GM21367 (cell line): ENCODE results near the gene FAM107B.
"Not testable (repeated sequence)": the region's sequence is repeated elsewhere in the genome, so short reads cannot be mapped to it uniquely, and the experiment has no call there.

Source experiments
- ATAC-seq: cut with Tn5 transposase; IDR thresholded peaks from one replicate; pipeline ENCODE4 v1.9.1; 2021; ENCODE audit not compliant: unreplicated experiment

Gene FAM107B

DNA sequence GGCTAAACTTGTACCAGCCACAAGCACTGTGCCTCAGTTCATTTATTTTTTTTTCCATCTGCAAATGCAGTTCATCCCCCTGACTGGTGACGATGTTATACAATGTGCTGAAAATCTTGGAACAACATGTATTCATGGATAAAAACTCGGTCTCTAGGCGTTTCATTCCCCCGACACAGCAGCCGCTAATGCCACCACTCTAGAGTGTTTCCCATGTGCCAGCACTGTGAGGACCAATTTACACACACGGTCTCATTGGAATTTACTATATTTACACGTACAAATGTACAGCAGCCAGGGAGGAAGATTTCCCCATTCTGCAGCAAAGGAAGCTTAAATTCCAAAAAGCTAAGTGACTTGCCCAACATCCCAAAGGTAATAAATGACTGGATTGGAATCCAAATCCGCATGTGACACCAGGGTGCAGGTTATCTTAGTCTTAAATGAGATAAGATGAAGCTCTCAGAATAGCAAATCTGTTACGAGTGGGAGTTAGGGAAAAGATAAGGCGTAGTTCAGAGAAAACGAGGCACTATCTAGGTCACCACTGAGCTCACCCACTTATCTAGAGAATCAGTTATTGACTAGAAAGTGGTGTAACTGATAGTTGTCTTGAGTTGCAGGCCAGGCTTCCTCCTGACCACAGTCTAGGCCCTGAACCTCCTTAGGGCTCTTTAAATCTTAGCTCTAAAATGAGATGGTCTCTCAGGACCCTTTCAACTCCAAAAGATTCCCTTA, 36.7 kb downstream of the FAM107B start:
- no peak for ATAC-seq

DNA sequence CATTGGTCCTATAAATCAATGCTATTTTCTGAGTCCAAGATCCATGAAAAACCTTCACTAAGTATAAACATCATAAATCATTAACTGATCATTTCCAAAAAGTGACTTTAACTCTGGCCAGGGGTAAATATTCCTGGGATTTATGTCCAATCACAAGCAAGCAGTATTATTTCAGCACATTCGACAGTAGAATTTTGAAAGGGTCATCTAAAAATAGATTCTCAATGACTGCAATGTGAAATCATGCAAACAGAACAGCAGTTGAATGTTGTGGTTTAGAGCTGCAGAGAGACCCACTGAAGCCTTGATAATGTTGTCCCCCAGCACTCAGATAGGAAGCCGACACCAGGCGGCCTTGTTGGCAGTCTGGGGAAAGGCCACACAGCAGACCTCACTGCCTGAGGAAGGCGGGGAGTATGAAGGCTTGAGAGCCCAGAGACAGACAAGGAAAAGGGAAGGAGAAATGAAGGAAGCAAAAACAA, 38.1 kb downstream of the FAM107B start:
- no peak for ATAC-seq

DNA sequence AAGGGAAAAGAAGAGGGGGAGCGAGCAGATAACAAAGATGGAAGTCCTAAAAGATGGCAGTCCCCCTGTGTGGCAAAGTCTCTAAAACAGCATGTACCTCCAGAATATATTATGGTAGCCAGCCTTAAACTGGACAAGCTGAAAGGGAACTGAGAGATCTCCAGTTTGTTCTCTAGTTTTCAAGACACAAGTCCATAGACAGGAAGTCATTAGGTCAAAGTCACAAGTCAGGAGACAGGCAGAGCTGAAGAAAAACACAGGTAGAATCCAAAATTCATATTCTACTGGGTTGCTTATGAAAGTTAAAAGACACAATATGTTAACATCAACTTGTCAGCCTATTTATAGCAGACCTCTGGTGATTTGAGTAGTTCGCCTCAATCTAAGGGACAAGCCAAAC, 38.7 kb downstream of the FAM107B start:
- no peak for ATAC-seq

DNA sequence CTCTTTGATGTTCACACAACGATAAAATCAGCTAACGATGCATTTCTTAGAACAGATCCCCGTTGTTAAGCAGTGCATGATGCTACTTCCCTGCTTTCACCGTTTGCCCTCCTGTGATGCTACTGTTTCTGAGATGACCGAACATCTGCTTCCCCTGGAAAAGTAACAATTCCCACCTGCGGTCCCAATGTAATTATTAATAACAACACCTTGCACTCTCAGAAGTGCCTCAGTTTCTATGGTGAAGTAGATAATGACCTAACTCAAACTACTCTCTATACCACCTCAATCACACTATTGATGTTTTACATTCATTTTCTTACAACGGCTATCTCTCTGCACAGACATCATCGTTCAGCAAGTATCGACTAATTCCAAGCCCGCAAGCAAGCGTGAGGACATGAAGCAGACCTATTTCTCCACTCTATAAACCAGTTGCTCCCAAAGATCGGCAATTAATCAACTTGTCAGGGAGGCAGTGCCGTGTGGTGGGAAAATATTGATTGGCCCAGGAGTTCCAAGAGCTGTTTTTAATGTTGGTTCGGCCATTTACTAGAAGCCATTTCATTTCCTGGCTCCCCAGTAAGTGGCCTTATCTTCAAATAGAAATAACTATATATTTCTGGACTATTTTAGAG, 42.7 kb downstream of the FAM107B start:
- no peak for ATAC-seq

DNA sequence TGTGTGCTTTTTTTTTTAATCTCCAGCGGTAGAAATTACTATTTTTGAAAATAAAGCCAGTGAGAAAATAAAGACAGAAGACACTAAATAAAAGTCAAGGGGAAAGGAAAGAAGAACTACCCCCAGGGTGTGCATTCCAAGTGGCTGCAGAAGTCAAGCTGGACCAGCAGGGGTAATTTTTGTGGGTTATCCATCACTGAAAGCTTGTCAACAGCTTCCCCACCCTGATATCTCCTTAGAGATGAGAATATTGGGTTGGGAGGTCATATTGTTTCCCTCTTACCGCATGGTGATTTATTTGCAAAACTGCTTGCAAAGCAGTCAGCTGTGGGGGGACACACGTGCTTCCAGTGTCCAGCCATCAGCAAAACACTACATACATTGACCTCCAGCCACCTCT, 46.4 kb downstream of the FAM107B start:
- no peak for ATAC-seq

DNA sequence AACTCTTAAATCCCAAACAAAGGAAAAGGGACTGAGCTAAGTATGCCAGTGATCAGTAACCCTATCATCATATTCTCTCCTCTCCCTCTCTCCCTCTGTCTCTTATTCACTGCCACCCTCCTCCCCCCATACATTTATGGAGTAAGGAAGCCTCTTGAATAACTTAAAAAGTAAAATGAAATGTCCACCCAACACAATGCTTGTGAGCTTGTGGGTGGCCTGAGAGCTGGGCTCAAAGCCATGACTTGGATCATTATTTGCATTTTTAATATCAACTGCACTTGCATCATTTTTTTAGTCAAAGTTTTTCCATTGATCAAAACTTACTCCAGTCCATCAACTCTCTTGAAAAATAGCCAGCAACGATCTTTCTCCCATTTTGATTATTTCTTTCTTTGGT, 46.8 kb downstream of the FAM107B start:
- ATAC-seq: no peak

- no peak for ATAC-seq
Measured at GRCh38 chr10:14727465-14727864, 47.2 kb downstream of the FAM107B start.

- no peak for ATAC-seq
Measured at GRCh38 chr10:14724931-14725330, 49.8 kb downstream of the FAM107B start.

GRCh38 chr10:14723052-14723689, 51.5 kb downstream of the FAM107B start:
- no peak for ATAC-seq

DNA sequence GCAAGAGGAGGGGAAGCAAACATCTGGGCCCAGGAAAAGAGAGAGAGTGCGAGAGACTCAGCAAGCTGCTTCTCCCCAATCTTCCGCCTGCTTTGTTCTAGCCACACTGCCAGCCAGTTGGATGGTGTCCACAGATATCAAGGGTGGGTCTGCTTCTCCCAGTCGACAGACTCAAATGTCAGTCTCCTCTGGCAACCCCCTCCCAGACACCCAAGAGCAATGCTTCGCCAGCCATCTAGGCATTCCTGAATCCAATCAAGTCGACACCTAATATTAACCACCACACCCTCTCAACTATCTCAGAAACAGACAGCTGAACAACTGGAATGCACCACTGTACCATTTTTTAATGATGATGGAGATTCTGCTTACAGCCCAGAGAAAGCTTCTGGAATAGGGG, 57.1 kb downstream of the FAM107B start:
- no peak for ATAC-seq

DNA sequence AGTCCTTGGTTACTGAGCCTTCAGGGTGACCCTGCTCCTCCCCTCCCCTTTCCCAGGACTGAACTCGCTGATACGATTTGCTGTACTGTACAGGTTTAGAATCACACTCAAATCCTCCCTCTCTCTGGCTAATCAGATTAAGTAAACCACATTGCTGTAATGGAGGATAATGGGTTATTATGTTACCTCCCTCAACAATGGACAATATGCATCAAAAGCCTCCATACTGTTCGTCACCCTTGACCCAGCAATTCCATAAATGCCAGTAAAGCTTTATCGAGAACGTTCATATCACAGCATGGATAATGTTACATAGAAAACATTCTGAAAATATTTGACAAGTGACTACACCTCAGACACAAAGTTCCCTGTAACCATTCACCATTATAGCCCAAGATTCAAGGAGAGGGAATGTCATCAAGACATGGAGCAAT, 61.7 kb downstream of the FAM107B start:
- ATAC-seq: no peak

GRCh38 chr10:14709344-14709743, 65.4 kb downstream of the FAM107B start:
- ATAC-seq: not testable (repeated sequence)

- ATAC-seq: no peak
Measured at GRCh38 chr10:14707481-14707880, 67.2 kb downstream of the FAM107B start.

DNA sequence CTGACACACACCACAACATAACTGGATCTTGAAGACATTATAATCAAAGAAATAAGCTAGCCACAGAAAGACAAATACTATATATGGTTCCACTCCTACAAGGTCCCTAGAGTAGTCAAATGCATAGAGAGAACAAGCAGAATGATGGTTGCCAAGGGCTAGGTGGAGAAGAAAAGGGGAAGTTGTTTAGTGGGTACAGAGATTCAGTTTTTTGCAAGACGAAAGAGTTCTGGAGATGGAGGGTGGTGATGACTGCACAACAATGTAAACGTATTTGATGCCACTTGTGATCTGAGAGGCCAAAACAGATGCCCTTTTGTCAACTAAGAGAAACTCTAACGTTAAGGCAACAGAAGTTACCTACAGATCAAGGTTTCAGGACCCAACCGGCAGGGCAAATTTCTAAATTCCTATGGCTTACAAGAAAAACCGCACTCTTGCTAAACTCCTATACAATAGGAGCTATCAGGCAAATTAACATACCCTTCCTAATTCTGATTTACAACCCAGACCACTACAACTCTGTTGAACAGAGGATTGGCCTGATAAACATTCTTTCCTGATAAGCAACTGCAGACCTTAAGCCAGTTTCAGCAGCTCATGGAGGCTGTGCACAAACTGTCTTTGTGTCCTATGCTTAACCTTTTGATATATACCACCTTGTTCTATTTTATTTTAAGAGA, 69.0 kb downstream of the FAM107B start:
- ATAC-seq: no peak

DNA sequence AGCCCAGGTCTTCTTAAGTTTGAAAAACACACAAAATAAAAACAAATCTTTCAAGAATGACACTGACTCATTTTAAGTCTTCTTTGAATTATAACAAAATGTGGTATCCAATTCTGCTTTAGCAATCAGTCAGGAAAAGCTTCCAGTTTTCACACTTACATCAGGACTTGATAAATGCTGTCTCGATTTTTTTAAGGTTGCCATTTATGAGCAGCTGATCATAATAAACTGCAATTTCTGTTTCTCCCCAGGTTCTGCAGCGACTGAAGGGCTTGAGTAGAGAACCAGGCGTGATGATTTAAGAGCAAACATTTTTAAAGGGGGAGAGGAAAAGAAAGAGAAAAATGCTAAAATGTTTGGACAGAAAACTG, 71.1 kb downstream of the FAM107B start:
- ATAC-seq: no peak

GRCh38 chr10:14701466-14701865, 73.2 kb downstream of the FAM107B start:
- ATAC-seq: no peak

DNA sequence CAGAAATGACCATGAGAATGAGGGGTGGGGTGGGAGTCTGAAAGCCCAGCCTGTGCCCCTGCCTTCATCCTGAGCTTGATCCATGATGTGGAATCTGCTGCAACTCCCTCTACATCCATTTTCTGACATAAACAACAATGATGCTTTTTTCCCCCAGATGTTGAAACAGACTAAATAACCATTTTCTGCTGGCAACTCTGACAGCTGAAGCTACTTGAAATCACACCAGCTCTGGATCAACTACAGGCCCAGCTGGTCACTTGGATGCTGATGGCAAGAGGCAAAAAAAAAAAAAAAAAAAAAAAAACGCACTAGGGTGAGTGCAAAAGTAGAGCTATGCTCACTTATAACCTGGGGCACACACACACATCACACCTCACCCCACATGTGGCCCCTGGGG, 74.2 kb downstream of the FAM107B start:
- ATAC-seq: no peak

DNA sequence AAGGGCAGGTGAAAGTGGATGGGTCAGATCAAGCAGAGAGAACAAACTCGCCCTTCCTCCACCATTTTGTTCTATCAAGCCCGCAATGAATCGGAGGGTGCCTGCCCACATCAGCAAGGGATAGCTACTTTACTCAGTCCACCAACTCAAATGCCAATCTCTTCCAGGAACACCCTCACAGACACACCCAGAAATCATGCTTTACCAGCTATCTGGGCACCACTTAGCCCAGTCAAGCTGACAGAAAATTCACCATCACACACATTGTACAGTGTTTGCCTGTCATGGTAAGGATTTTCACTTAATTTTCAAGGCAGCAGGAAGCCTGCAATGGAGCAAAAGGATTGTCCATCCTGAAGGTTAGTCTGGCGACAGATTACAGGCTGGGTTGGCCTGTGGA, 75.2 kb downstream of the FAM107B start:
- ATAC-seq: no peak

DNA sequence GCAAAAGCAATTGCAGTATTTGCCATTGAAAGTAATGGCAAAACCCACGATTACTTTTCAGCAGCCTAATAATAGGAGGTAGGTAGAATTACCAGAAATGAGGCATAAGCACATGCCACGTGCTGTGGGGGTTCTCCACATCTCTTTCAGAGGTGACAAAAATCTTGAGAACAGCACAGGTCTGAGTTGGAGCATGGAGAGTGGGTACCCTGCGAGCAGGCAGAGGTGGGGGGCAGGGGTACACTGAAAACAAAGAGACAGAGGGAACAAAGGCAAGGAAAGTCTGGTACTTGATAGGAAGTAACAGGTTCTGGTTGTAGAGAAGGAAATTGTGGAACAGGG, 75.9 kb downstream of the FAM107B start:
- ATAC-seq: no peak

- no peak for ATAC-seq
Measured at GRCh38 chr10:14698111-14698828, 76.4 kb downstream of the FAM107B start.

DNA sequence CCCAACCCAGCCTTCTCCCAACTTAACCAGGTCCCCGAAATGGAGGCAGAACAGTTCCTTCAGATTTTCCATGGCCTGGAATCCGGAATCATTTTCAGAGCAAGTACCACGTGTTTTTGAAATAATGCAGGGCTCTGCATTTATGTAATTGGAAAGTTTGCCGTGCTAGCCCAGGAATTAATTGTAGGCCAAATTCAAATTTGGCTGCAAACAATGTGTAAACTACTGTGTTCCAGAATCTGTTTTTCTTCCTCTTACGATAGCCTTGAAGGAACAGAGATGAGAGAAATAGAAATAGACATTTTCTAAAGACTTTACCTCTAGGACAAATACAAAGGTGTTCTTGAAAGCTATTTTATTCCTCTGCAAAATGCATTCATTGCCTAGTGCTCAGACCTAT, 77.4 kb downstream of the FAM107B start:
- no peak for ATAC-seq
